Measurements from ENCODE around the gene TENT4A.

GRCh38 chr5:6765612-6766525 lies 52.6 kb downstream of the TENT4A start:
- peak; percentile 84 for TF ChIP-seq CTCF (conservative IDR thresholded peaks at IDR 0.05; ENCODE audit: low read length)
- no peak for TF ChIP-seq EZH2phosphoT487 (IDR thresholded peaks at IDR 0.05; ENCODE audit: borderline replicate concordance, low read depth, low read length)
